OCI-LY3 (cell line): ENCODE data around the gene IMMT.

Experiments used
- CTCF ChIP-seq: fragments of 200-600, 300-600 bp; sonication (generic); IDR thresholded peaks from 2 replicates; pipeline ENCODE4 v1.5.1; 2014; ENCODE audit warnings: antibody characterized with exemption, low read length, low read depth
- EZH2phosphoT487 ChIP-seq: fragments of 200-600 bp; shearing (Covaris generic); IDR thresholded peaks from 2 replicates; pipeline ENCODE4 v1.6.1; 2018; ENCODE audit warnings: antibody characterized with exemption, mixed run types, low read depth

GRCh38 chr2:86171295-86171694 is 24.0 kb downstream of the IMMT start:
- TF ChIP-seq CTCF, result no peak
- no peak for TF ChIP-seq EZH2phosphoT487
